Fibroblast of pulmonary artery (primary cell): Measurements from ENCODE around the gene ACAA2.

Experiments
- DNase-seq: peaks from one replicate; pipeline ENCODE4 v3.0.0-alpha.2; 2010; ENCODE audit warnings: low read depth
- H3K4me3 ChIP-seq: replicated peaks from 2 replicates; pipeline ENCODE4 v1.5.1; 2011; ENCODE audit warnings: low read depth, mild to moderate bottlenecking, control low read depth, low read length, moderate library complexity
- TF ChIP-seq, protein P1 (sequence below): IDR thresholded peaks from 2 replicates; pipeline ENCODE4 v1.5.1; 2011; ENCODE audit warnings: mild to moderate bottlenecking, control low read depth, low read length, inconsistent platforms; ENCODE audit errors: missing control alignments

ACAA2 gene

DNA sequence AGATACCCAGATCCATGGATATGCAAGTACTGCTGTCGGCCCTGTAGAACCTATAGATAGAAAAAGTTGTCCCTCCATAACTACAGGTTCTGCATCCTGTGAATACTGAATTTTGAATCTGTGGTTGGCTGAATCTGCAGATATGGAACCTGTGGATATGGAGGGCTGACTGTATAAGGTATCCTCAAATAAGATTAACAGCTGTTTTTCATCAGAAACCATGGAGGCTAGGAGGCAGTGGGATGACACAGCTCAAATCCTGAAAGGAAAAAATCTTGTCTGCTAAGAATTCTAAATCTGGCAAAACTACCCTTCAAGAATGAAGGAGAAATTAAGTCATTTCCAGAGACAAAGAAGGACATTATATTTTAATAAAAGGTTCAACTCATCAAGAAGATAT, 14.7 kb upstream of the ACAA2 start:
- no peak overlapping the region for H3K4me3 ChIP-seq
- TF ChIP-seq, protein P1, sequence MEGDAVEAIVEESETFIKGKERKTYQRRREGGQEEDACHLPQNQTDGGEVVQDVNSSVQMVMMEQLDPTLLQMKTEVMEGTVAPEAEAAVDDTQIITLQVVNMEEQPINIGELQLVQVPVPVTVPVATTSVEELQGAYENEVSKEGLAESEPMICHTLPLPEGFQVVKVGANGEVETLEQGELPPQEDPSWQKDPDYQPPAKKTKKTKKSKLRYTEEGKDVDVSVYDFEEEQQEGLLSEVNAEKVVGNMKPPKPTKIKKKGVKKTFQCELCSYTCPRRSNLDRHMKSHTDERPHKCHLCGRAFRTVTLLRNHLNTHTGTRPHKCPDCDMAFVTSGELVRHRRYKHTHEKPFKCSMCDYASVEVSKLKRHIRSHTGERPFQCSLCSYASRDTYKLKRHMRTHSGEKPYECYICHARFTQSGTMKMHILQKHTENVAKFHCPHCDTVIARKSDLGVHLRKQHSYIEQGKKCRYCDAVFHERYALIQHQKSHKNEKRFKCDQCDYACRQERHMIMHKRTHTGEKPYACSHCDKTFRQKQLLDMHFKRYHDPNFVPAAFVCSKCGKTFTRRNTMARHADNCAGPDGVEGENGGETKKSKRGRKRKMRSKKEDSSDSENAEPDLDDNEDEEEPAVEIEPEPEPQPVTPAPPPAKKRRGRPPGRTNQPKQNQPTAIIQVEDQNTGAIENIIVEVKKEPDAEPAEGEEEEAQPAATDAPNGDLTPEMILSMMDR, result no peak
- DNase-seq, result no peak

DNA sequence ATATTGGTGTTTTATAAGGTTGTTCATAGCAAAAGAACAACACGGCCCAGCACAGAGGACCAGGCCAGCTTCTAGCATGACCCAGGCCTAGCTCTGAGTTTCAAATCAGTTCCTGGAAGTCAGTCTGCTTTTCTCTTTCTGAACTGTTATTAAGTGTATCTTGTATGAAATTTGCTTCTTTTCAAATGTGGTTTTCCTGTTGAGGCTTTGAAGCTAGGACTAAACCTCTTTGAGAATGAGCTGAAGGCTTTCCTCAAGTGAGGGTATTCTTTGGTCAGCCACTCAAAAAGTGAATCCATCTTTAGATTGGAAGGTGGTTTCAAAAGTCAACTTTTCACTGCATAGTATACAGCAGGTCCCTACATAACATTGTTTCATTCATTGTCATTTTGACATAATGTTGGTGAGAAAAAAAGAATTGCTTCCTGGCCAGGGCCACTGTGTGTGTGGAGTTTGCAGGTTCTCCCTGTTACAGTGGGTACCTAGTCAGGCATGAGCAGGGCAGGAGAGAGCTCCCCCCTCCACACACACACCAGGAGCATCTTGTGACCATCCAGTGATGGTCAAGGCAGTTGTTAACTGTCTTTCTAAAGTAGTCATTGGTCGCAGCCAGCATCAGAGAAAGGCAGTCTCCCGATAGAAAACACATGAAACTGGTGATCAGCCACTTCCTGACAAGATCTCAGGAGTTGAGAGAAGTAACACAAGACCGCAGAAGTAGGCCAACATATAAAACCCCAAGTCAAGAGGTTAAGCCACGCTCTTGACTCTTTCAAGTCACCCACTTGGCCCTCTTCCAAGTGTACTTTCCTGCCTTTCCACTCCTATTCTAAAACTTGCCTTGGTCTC, 6.7 kb upstream of the ACAA2 start:
- DNase-seq, result no peak
- H3K4me3 ChIP-seq, result no peak overlapping the region
- TF ChIP-seq, protein P1, result no peak

DNA sequence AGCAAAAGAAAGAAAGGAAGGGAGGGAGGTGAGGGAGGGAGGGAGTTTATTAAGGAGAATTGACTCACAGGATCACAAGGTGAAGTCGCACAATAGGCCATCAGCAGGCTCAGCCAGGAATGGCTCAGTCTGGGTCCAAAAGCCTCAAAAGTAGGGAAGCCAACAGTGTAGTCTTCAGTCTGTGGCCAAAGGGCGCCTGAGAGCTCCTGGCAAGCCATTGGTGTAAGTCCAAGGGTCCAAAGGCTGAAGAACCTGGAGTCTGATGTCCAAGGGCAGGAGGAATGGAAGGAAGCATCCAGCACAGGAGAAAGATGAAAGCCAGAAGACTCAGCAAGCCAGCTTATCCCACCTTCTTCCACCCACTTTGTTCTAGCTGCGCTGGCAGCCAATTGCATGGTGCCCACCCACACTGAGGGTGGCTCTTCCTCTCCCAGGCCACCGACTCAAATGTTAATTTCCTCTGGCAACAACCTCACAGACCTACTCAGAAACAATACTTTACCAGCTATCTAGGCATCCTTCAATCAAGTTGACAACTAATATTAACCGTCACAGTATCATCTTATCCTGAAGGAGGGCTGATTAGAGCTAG, 5.8 kb upstream of the ACAA2 start:
- TF ChIP-seq, protein P1, result no peak
- no peak overlapping the region for H3K4me3 ChIP-seq

GRCh38 chr18:49817947-49818346, 4.6 kb upstream of the ACAA2 start:
- DNase-seq, result no peak
- H3K4me3 ChIP-seq, result no peak overlapping the region
- TF ChIP-seq, protein P1, result no peak

More for the DNA sequence above, 5.8 kb upstream of the ACAA2 start:
- no peak for DNase-seq

GRCh38 chr18:49815927-49816326, 2.6 kb upstream of the ACAA2 start:
- DNase-seq, result no peak
- TF ChIP-seq, protein P1, result no peak
- no peak overlapping the region for H3K4me3 ChIP-seq

- DNase-seq, result peak; percentile 65
- TF ChIP-seq, protein P1, result no peak
- H3K4me3 ChIP-seq, result peak overlapping the region; percentile 84
Observed at GRCh38 chr18:49814147-49814499, 790 bp upstream of the ACAA2 start.

DNA sequence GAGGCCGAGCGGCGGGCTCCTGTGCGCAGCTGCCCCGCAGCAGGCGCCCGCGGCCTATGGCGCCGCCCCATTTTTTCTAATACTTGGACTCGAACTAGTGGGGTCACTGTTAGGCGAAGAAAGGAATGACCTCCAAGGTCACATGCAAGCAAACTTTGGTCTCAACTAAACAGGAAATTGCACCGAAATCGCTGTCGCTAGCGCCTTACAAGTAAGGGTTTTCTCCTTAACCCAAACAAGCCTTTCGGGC, 339 bp downstream of the ACAA2 start:
- peak; percentile 36 for DNase-seq
- TF ChIP-seq, protein P1, result no peak
- peak overlapping the region; percentile 84 for H3K4me3 ChIP-seq
